ENCODE results near the gene FAM209A. TPM values are rescaled to one million over a fixed set of nuclear protein-coding genes. Genes with fewer than 3 reads are reported as not detected.
"Not testable (repeated sequence)": the region's sequence is repeated elsewhere in the genome, so short reads cannot be mapped to it uniquely, and the experiment has no call there.

Gene FAM209A
- total and polyA plus RNA-seq, 5 donors from 2014 or later = 0.43 to 6.1 (median 0.68) TPM

GRCh38 chr20:56542489-56543030, 18.0 kb downstream of the FAM209A start:
- H3K27me3 ChIP-seq (ENCODE audit: control insufficient read depth, insufficient read depth, low read length) = no peaks in the 10 kb centered on the region
- H3K36me3 Mint-ChIP-seq = no peaks in the 10 kb centered on the region
- no peaks in the 10 kb centered on the region for H3K9me3 Mint-ChIP-seq
- H3K9me3 ChIP-seq (ENCODE audit: control insufficient read depth in 2 of 2, low read length in 2 of 2) = no peaks in the 10 kb centered on the region
- H3K4me1 Mint-ChIP-seq = no peaks in the 10 kb centered on the region
- no peak overlapping the region for H3K4me3 Mint-ChIP-seq
- no peak overlapping the region for H3K27ac Mint-ChIP-seq
- H3K27ac ChIP-seq (ENCODE audit: insufficient read depth, low read length, poor library complexity, severe bottlenecking) = no peak overlapping the region
- H3K4me3 ChIP-seq (ENCODE audit: low read depth, low read length) = no peak overlapping the region
- H3K36me3 ChIP-seq (ENCODE audit: control insufficient read depth, insufficient read depth, low read length) = no peaks in the 10 kb centered on the region
- no peak for DNase-seq
- no peaks in the 10 kb centered on the region for H3K4me1 ChIP-seq (ENCODE audit: control insufficient read depth, insufficient read depth, low read length, poor library complexity, severe bottlenecking)
- no peak for ATAC-seq (ENCODE audit: low read depth in 2 of 2)
- H3K27me3 Mint-ChIP-seq = no peaks in the 10 kb centered on the region

DNA sequence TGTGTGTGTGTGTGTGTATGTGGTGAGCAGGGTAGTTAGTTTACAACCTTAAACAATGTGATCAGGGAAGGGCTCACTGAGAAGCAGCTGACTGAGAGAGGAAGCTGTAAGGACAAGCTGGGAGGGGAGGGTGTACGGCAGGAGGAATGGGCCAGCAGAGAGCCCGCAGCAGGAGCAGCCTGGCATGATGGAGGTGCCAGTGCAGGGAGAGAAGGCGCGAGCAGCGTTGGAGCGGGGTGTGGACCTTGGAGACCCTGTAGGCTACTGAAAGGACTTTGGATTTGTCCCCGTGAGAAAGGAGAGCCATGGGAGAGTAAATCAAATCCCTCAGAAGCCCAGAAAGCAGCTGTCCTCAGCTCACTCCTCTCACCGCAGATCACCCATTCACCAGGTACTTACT, 27.0 kb downstream of the FAM209A start:
- H3K9me3 Mint-ChIP-seq = no peaks in the 10 kb centered on the region
- H3K36me3 Mint-ChIP-seq = no peaks in the 10 kb centered on the region
- no peak overlapping the region for H3K27ac Mint-ChIP-seq

GRCh38 chr20:56552911-56553629, 28.5 kb downstream of the FAM209A start:
- Mint-ChIP-seq H3K36me3 (no peaks in the 10 kb centered on the region), H3K27ac (no peak overlapping the region), H3K4me1 (peaks cover 0 to 4% (median 0%) of the 10 kb centered on the region in 4 donors), H3K4me3 (no peak overlapping the region), H3K9me3 (no peaks in the 10 kb centered on the region), H3K27me3 (no peaks in the 10 kb centered on the region)
- no peaks in the 10 kb centered on the region for H3K36me3 ChIP-seq (ENCODE audit: control insufficient read depth, insufficient read depth, low read length)
- no peak overlapping the region for H3K4me3 ChIP-seq (ENCODE audit: low read depth, low read length)
- no peaks in the 10 kb centered on the region for H3K4me1 ChIP-seq (ENCODE audit: control insufficient read depth, insufficient read depth, low read length, poor library complexity, severe bottlenecking)
- DNase-seq (no peak), ATAC-seq (ENCODE audit: low read depth in 2 of 2) (no peak)
- no peaks in the 10 kb centered on the region for H3K27me3 ChIP-seq (ENCODE audit: control insufficient read depth, insufficient read depth, low read length)
- no peaks in the 10 kb centered on the region for H3K9me3 ChIP-seq (ENCODE audit: control insufficient read depth in 2 of 2, low read length in 2 of 2)
- H3K27ac ChIP-seq (ENCODE audit: insufficient read depth, low read length, poor library complexity, severe bottlenecking) = no peak overlapping the region

More for the DNA sequence above, 27.0 kb downstream of the FAM209A start:
- no peak overlapping the region for H3K4me3 ChIP-seq (ENCODE audit: low read depth, low read length)
- H3K27me3 ChIP-seq (ENCODE audit: control insufficient read depth, insufficient read depth, low read length) = no peaks in the 10 kb centered on the region
- Mint-ChIP-seq H3K4me1 (peaks cover 0 to 4% (median 0%) of the 10 kb centered on the region in 4 donors), H3K4me3 (no peak overlapping the region), H3K27me3 (no peaks in the 10 kb centered on the region)
- H3K4me1 ChIP-seq (ENCODE audit: control insufficient read depth, insufficient read depth, low read length, poor library complexity, severe bottlenecking) = no peaks in the 10 kb centered on the region
- no peak for DNase-seq
- no peaks in the 10 kb centered on the region for H3K9me3 ChIP-seq (ENCODE audit: control insufficient read depth in 2 of 2, low read length in 2 of 2)
- no peaks in the 10 kb centered on the region for H3K36me3 ChIP-seq (ENCODE audit: control insufficient read depth, insufficient read depth, low read length)
- ATAC-seq (ENCODE audit: low read depth in 2 of 2) = no peak
- no peak overlapping the region for H3K27ac ChIP-seq (ENCODE audit: insufficient read depth, low read length, poor library complexity, severe bottlenecking)

DNA sequence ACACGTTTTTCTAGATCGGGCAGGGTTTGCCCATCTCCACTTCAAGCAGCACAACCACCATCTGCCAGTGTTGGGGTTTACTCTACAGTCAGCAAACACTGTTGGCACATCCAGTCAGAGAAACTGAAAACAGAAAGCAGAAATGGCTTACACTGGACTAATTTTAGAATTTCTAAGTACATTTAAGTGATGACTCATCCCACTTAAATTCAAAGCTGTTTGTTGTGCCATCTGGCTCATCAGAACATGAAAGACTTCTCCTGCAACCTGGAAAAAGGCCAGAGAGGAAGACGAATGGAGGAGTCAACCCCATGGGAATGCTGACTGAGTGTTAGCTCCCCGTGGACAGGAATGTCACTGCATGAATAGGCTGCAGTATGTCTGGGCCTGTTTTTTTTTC, 30.3 kb downstream of the FAM209A start:
- no peak for ATAC-seq (ENCODE audit: low read depth in 2 of 2)
- Mint-ChIP-seq H3K4me1 (peaks cover 0 to 4% (median 0%) of the 10 kb centered on the region in 4 donors), H3K27ac (no peak overlapping the region)

GRCh38 chr20:56558968-56559367, 34.4 kb downstream of the FAM209A start:
- no peaks in the 10 kb centered on the region for H3K36me3 Mint-ChIP-seq
- Histone ChIP-seq H3K4me3 (ENCODE audit: low read depth, low read length) (no peak overlapping the region), H3K36me3 (ENCODE audit: control insufficient read depth, insufficient read depth, low read length) (no peaks in the 10 kb centered on the region), H3K4me1 (ENCODE audit: control insufficient read depth, insufficient read depth, low read length, poor library complexity, severe bottlenecking) (no peaks in the 10 kb centered on the region), H3K27ac (ENCODE audit: insufficient read depth, low read length, poor library complexity, severe bottlenecking) (no peak overlapping the region), H3K9me3 (ENCODE audit: control insufficient read depth in 2 of 2, low read length in 2 of 2) (no peaks in the 10 kb centered on the region), H3K27me3 (ENCODE audit: control insufficient read depth, insufficient read depth, low read length) (no peaks in the 10 kb centered on the region)
- H3K4me1 Mint-ChIP-seq = peaks cover 0 to 1% (median 0%) of the 10 kb centered on the region in 4 donors
- no peak overlapping the region for H3K27ac Mint-ChIP-seq
- no peaks in the 10 kb centered on the region for H3K27me3 Mint-ChIP-seq
- DNase-seq (no peak), ATAC-seq (ENCODE audit: low read depth in 2 of 2) (no peak)
- no peaks in the 10 kb centered on the region for H3K9me3 Mint-ChIP-seq
- H3K4me3 Mint-ChIP-seq = no peak overlapping the region

More for the DNA sequence above, 30.3 kb downstream of the FAM209A start:
- no peaks in the 10 kb centered on the region for H3K36me3 ChIP-seq (ENCODE audit: control insufficient read depth, insufficient read depth, low read length)
- Mint-ChIP-seq H3K4me3 (no peak overlapping the region), H3K36me3 (no peaks in the 10 kb centered on the region), H3K27me3 (no peaks in the 10 kb centered on the region), H3K9me3 (no peaks in the 10 kb centered on the region)
- DNase-seq = peak in 1 of 3 donors; percentile 50
- H3K9me3 ChIP-seq (ENCODE audit: control insufficient read depth in 2 of 2, low read length in 2 of 2) = no peaks in the 10 kb centered on the region
- no peaks in the 10 kb centered on the region for H3K4me1 ChIP-seq (ENCODE audit: control insufficient read depth, insufficient read depth, low read length, poor library complexity, severe bottlenecking)
- H3K27me3 ChIP-seq (ENCODE audit: control insufficient read depth, insufficient read depth, low read length) = no peaks in the 10 kb centered on the region
- H3K4me3 ChIP-seq (ENCODE audit: low read depth, low read length) = no peak overlapping the region
- no peak overlapping the region for H3K27ac ChIP-seq (ENCODE audit: insufficient read depth, low read length, poor library complexity, severe bottlenecking)

DNA sequence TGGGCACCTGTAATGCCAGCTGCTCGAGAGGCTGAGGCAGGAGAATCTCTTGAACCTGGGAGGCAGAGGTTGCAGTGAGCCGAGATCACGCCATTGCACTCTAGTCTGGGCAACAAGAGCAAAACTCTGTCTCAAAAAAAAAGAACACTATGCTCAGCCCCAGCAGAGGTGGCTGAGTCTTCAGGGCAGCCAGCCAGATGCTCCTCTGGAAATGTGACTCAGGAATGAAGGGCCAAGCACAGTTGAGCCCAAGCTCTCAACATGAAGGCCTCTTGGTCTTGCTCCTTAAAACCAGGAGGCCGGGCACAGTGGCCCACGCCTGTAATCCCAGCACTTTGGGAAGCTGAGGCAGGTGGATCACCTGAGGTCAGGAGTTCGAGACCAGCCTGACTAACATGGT, 40.0 kb downstream of the FAM209A start:
- not testable (repeated sequence) for H3K27ac Mint-ChIP-seq; H3K4me1 Mint-ChIP-seq; H3K4me1 ChIP-seq (ENCODE audit: control insufficient read depth, insufficient read depth, low read length, poor library complexity, severe bottlenecking); H3K9me3 Mint-ChIP-seq; H3K36me3 Mint-ChIP-seq; ATAC-seq (ENCODE audit: low read depth in 2 of 2); H3K36me3 ChIP-seq (ENCODE audit: control insufficient read depth, insufficient read depth, low read length); DNase-seq; H3K27me3 ChIP-seq (ENCODE audit: control insufficient read depth, insufficient read depth, low read length); H3K27ac ChIP-seq (ENCODE audit: insufficient read depth, low read length, poor library complexity, severe bottlenecking); H3K9me3 ChIP-seq (ENCODE audit: control insufficient read depth in 2 of 2, low read length in 2 of 2); H3K4me3 ChIP-seq (ENCODE audit: low read depth, low read length); H3K27me3 Mint-ChIP-seq; H3K4me3 Mint-ChIP-seq

- Mint-ChIP-seq H3K27ac (no peak overlapping the region), H3K4me1 (no peaks in the 10 kb centered on the region), H3K27me3 (no peaks in the 10 kb centered on the region), H3K9me3 (no peaks in the 10 kb centered on the region), H3K4me3 (no peak overlapping the region), H3K36me3 (no peaks in the 10 kb centered on the region)
- H3K27me3 ChIP-seq (ENCODE audit: control insufficient read depth, insufficient read depth, low read length) = no peaks in the 10 kb centered on the region
- ATAC-seq (ENCODE audit: low read depth in 2 of 2) (no peak), DNase-seq (no peak)
- no peaks in the 10 kb centered on the region for H3K9me3 ChIP-seq (ENCODE audit: control insufficient read depth in 2 of 2, low read length in 2 of 2)
- H3K4me3 ChIP-seq (ENCODE audit: low read depth, low read length) = no peak overlapping the region
- H3K36me3 ChIP-seq (ENCODE audit: control insufficient read depth, insufficient read depth, low read length) = no peaks in the 10 kb centered on the region
- no peak overlapping the region for H3K27ac ChIP-seq (ENCODE audit: insufficient read depth, low read length, poor library complexity, severe bottlenecking)
- no peaks in the 10 kb centered on the region for H3K4me1 ChIP-seq (ENCODE audit: control insufficient read depth, insufficient read depth, low read length, poor library complexity, severe bottlenecking)
These were observed 41.0 kb downstream of the FAM209A start for GRCh38 chr20:56565511-56565910.

- H3K4me3 ChIP-seq (ENCODE audit: low read depth, low read length) = no peak overlapping the region
- Mint-ChIP-seq H3K27ac (no peak overlapping the region), H3K27me3 (no peaks in the 10 kb centered on the region), H3K9me3 (peaks cover 0 to 2% (median 0%) of the 10 kb centered on the region in 7 donors), H3K4me1 (no peaks in the 10 kb centered on the region), H3K36me3 (no peaks in the 10 kb centered on the region), H3K4me3 (no peak overlapping the region)
- DNase-seq (no peak), ATAC-seq (ENCODE audit: low read depth in 2 of 2) (no peak)
- no peak overlapping the region for H3K27ac ChIP-seq (ENCODE audit: insufficient read depth, low read length, poor library complexity, severe bottlenecking)
- H3K27me3 ChIP-seq (ENCODE audit: control insufficient read depth, insufficient read depth, low read length) = no peaks in the 10 kb centered on the region
- H3K36me3 ChIP-seq (ENCODE audit: control insufficient read depth, insufficient read depth, low read length) = no peaks in the 10 kb centered on the region
- H3K9me3 ChIP-seq (ENCODE audit: control insufficient read depth in 2 of 2, low read length in 2 of 2) = no peaks in the 10 kb centered on the region
- H3K4me1 ChIP-seq (ENCODE audit: control insufficient read depth, insufficient read depth, low read length, poor library complexity, severe bottlenecking) = no peaks in the 10 kb centered on the region
These were observed 42.1 kb downstream of the FAM209A start for GRCh38 chr20:56566621-56567020.
